Measurements from ENCODE around the gene GIMAP8.

GRCh38 chr7:150441524-150441923, 8.9 kb upstream of the GIMAP8 start:
- no peak for TF ChIP-seq POLR2AphosphoS5 (IDR thresholded peaks at IDR 0.05; ENCODE audit: low read depth, low read length)
- no peak for TF ChIP-seq POLR2A (IDR thresholded peaks at IDR 0.05; ENCODE audit: low read depth, low read length)
- TF ChIP-seq TAF1 (IDR thresholded peaks at IDR 0.05; ENCODE audit: borderline replicate concordance, low read depth, low read length), result no peak

All from GM12892 (cell line).